Activated CD8-positive, alpha-beta T cell treated with anti-CD3 and anti-CD28 coated beads for 36 hours (primary cell): ENCODE results near the gene C2CD4C. TPM values are rescaled to one million over a fixed set of nuclear protein-coding genes. Genes with fewer than 3 reads are reported as not detected.

ENCODE experiments used
- ATAC-seq: fragments of 200-7000 bp; cut with Tn5 transposase; one replicate; pipeline ENCODE4 v1.10.0; 2021; ENCODE audit warnings: mild to moderate bottlenecking, moderate library complexity
- CTCF ChIA-PET: fragments of 350-600 bp; sonication (Branson Sonifier 250); formaldehyde crosslinking; loops from one replicate; lab custom pipeline; 2021; ENCODE audit warnings: antibody characterized with exemption; lab: Charles Lee
- POLR2A ChIA-PET: fragments of 350-600 bp; sonication (Branson Sonifier 250); formaldehyde crosslinking; loops from one replicate; lab custom pipeline; 2021; ENCODE audit warnings: antibody characterized with exemption; lab: Charles Lee
- DNase-seq: peaks from one replicate; pipeline ENCODE4 v3.0.0-alpha.2; 2020
- H3K27ac Mint-ChIP-seq: one replicate; pipeline ENCODE4 v1.8.0; 2021; ENCODE audit warnings: mild to moderate bottlenecking, mixed read lengths
- H3K27me3 Mint-ChIP-seq: one replicate; pipeline ENCODE4 v1.8.0; 2021; ENCODE audit warnings: mixed read lengths
- H3K36me3 Mint-ChIP-seq: one replicate; pipeline ENCODE4 v1.8.0; 2021; ENCODE audit warnings: low read depth, mixed read lengths
- H3K4me1 Mint-ChIP-seq: one replicate; pipeline ENCODE4 v1.8.0; 2021; ENCODE audit warnings: low read depth, mixed read lengths
- H3K4me3 Mint-ChIP-seq: one replicate; pipeline ENCODE4 v1.8.0; 2021; ENCODE audit warnings: mild to moderate bottlenecking, moderate library complexity, mixed read lengths
- H3K9me3 Mint-ChIP-seq: one replicate; pipeline ENCODE4 v1.8.0; 2021; ENCODE audit warnings: mixed read lengths
- CTCF ChIP-seq: fragments of 200-600 bp; IDR thresholded peaks from one replicate; pipeline ENCODE4 v1.8.0; 2022; ENCODE audit warnings: antibody characterized with exemption, mild to moderate bottlenecking
- intact Hi-C: fragments of 100-400 bp; cut with micrococcal nuclease; formaldehyde crosslinking; loops from one replicate; pipeline ENCODE4 v1.10.0; 2022
- total RNA-seq, 2 experiments: library from RNA; stranded (reverse); gene quantifications; one replicate each; pipeline ENCODE4 v1.2.3, GENCODE V29; 2021

The C2CD4C gene
- total RNA-seq, 2 experiments from 2014 or later: 0.13 to 0.25 TPM

DNA sequence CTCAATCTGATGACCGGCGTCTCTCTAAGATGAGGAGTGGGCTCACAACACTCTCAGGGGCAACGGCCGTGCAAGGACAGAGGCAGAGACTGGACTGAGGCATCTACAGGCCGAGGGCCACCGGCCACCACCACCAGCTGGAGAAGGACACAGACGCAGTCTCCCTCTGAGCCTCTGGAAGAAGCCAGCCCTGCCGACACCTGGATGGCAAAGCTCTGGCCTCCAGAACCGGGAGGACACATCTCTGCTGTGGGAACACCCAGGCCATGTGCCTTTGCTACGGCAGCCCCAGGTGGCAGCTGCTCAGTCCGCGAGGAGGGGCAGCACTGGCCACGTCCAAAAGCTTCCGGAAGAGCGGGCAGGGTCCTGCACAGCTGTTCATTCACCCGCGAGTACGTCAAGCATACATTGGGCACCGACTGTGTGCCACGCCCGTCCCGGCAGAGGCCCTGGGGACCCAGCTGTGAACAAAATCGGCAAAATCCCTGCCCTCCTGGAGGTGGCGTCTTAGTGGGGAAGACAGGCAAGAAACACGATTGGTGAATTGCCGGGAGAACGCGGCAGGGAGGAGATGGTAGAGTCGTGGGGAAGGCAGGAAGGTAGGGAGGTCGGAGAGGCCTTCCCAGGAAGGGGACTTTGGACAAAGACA lies 17.1 kb downstream of the C2CD4C start:
- Mint-ChIP-seq H3K27me3 (peaks cover 17% of the 10 kb centered on the region), H3K27ac (no peak overlapping the region), H3K4me3 (no peak overlapping the region), H3K4me1 (peaks cover 18% of the 10 kb centered on the region), H3K9me3 (peaks cover 18% of the 10 kb centered on the region), H3K36me3 (peaks cover 3% of the 10 kb centered on the region)
- no peak for TF ChIP-seq CTCF
- ATAC-seq (no peak), DNase-seq (no peak)
- ChIA-PET POLR2A (no interaction called here), CTCF (no interaction called here)
- intact Hi-C loops: no loop called here

DNA sequence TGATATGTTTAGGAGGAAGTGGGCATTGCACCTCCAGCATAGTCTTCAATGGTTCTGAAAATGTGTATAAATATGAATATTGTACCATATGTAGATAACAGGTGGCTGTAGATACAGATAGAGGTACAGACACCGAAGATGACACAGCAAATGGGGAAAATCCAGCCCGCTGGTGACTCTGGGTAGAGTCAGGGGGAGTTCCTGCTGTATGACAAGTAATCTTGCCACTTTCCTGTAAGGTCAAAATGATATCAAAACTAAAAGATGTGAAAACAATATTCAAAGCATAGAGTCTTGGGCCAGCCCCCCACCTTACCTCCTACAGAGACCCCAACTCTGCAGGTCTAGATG lies 17.8 kb downstream of the C2CD4C start:
- CTCF ChIA-PET: no interaction called here
- intact Hi-C loops: no loop called here
- TF ChIP-seq CTCF: no peak
- Mint-ChIP-seq H3K36me3 (peaks cover 3% of the 10 kb centered on the region), H3K4me3 (no peak overlapping the region), H3K27ac (no peak overlapping the region), H3K27me3 (peaks cover 21% of the 10 kb centered on the region), H3K9me3 (peaks cover 18% of the 10 kb centered on the region), H3K4me1 (peaks cover 18% of the 10 kb centered on the region)
- POLR2A ChIA-PET: no interaction called here
- DNase-seq (peak; percentile 30), ATAC-seq (peak; percentile 70)

DNA sequence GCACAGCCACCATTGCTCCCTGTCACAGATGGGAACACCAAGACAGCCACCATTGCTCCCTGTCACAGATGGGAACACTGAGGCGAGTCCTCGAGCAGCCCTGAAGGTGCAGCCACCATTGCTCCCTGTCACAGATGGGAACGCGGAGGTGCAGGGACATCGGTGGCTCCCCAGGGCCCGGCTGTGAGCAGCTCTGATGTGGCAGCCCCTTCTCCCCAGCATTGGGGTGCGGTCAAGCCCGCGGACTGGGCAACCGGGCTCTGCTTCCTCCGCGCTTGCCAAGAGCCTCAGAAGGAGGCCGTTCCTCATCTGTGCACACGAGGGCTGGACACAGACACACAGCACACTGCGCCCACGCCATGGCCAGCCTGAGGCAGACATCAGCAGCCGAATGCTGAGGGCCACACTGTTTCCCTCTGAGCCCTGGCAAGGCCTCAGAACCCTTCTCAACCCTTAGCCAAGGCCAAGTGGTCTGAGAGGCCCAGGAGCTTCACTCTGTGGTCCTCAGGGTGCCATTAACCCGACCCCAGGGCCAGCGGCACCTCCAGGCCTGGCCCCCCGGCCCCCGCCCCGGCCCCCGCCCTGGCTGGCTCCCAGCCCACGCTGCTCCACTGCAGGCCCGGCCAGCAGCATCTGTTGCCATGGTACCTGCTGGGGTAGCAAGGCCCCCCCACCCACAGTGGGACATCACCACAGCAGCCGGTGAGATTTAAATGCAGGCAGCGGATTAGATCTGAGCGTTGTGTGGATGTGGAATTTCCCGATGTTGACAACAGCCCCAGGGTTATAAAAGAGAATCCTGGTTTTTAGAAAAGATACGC lies 18.4 kb downstream of the C2CD4C start:
- no peak for TF ChIP-seq CTCF
- POLR2A ChIA-PET: no interaction called here
- ATAC-seq (no peak), DNase-seq (no peak)
- Mint-ChIP-seq H3K36me3 (peaks cover 2% of the 10 kb centered on the region), H3K4me1 (peaks cover 18% of the 10 kb centered on the region), H3K4me3 (no peak overlapping the region), H3K27me3 (peaks cover 26% of the 10 kb centered on the region), H3K27ac (no peak overlapping the region), H3K9me3 (peaks cover 15% of the 10 kb centered on the region)
- CTCF ChIA-PET: no interaction called here
- intact Hi-C loops: no loop called here

- ATAC-seq: no peak
- intact Hi-C loops: no loop called here
Measured at GRCh38 chr19:389935-390289, 19.0 kb downstream of the C2CD4C start.

More at GRCh38 chr19:389935-390289, 19.0 kb downstream of the C2CD4C start:
- peaks cover 2% of the 10 kb centered on the region for H3K36me3 Mint-ChIP-seq
- peaks cover 13% of the 10 kb centered on the region for H3K9me3 Mint-ChIP-seq
- no peak for TF ChIP-seq CTCF
- CTCF ChIA-PET: no interaction called here
- peaks cover 18% of the 10 kb centered on the region for H3K4me1 Mint-ChIP-seq
- peaks cover 31% of the 10 kb centered on the region for H3K27me3 Mint-ChIP-seq
- DNase-seq: no peak
- no peak overlapping the region for H3K27ac Mint-ChIP-seq
- POLR2A ChIA-PET: no interaction called here
- no peak overlapping the region for H3K4me3 Mint-ChIP-seq
